HepG2 (cell line): ENCODE data around the gene NBPF3. TPM values are rescaled to one million over a fixed set of nuclear protein-coding genes. Genes with fewer than 3 reads are reported as not detected.

Experiments
- ATAC-seq: fragments of 200-7000 bp; cut with Tn5 transposase; 3 replicates; pipeline ENCODE4 v1.9.1; 2020; ENCODE audit warnings: mild to moderate bottlenecking, moderate library complexity
- BruUV-seq: library from RNA; stranded (reverse); fragments of 400-500 nt; replicated peaks from 2 replicates; lab custom pipeline; 2021; lab: Mats Ljungman, UMichigan
- CTCF ChIA-PET: fragments of 300-600 bp; formaldehyde crosslinking; extraction: SDS; loops from one replicate; lab custom pipeline; 2021; ENCODE audit warnings: low total read pairs, inconsistent platforms, low intra/inter-chr PET ratio; lab: Yijun Ruan, JAX
- POLR2A ChIA-PET: fragments of 350-600 bp; sonication (Branson Sonifier 250); formaldehyde crosslinking; loops from one replicate; lab custom pipeline; 2020; ENCODE audit warnings: antibody characterized with exemption, inconsistent platforms; lab: Yijun Ruan, JAX
- DNase-seq: peaks from one replicate; pipeline ENCODE4 v3.0.0-alpha.2; 2015; ENCODE audit warnings: low spot score
- FAIRE-seq: peaks from 3 replicates; lab custom pipeline; 2011; peaks lifted over from hg19 to GRCh38; lab: Jason Lieb, UNC
- H2AFZ ChIP-seq: one replicate; pipeline ENCODE4 v1.6.1; 2011; ENCODE audit warnings: low read length, inconsistent platforms
- H3K27ac ChIP-seq: fragments of 300-600 bp; 3 replicates; pipeline ENCODE4 v1.8.0; 2011; ENCODE audit warnings: mixed run types, mild to moderate bottlenecking, mixed read lengths, low read length, inconsistent platforms; ENCODE audit not compliant: insufficient read depth; ENCODE audit errors: extremely low read length
- H3K27me3 ChIP-seq, 2 experiments: fragments of 200-600 bp in 1 of 2; 2 replicates in 1 of 2; 3 replicates in 1 of 2; pipeline versions ENCODE4 v1.6.0 to v1.8.0; 2011; ENCODE audit warnings: low read length in 2 of 2, mild to moderate bottlenecking in 2 of 2, moderate library complexity in 2 of 2, inconsistent platforms in 1 of 2; ENCODE audit not compliant: insufficient read depth in 2 of 2, control insufficient read depth in 1 of 2
- H3K36me3 ChIP-seq, 2 experiments: fragments of 200-600 bp in 1 of 2; replicated peaks in 1 of 2; 2 replicates in 1 of 2; 3 replicates in 1 of 2; pipeline versions ENCODE4 v1.5.1 to v1.8.0; 2011; ENCODE audit warnings: low read length in 2 of 2, inconsistent platforms in 1 of 2; ENCODE audit not compliant: insufficient read depth in 2 of 2, control insufficient read depth in 1 of 2
- H3K4me1 ChIP-seq: 2 replicates; pipeline ENCODE4 v1.5.1; 2012; ENCODE audit warnings: low read length, inconsistent platforms; ENCODE audit not compliant: insufficient read depth
- H3K4me2 ChIP-seq: 2 replicates; pipeline ENCODE4 v1.6.0; 2011; ENCODE audit warnings: low read depth, low read length, inconsistent platforms
- H3K4me3 ChIP-seq, 3 experiments: fragments of 200-600 bp in 1 of 3; sonication (generic), shearing (Covaris generic) in 1 of 3; replicated peaks in 1 of 3; 2 replicates each; pipeline ENCODE4 v1.5.1; 2011 to 2016; ENCODE audit warnings: low read length in 3 of 3, inconsistent platforms in 2 of 3, low read depth in 2 of 3, mild to moderate bottlenecking in 2 of 3, control low read depth in 1 of 3, mixed read lengths in 1 of 3; ENCODE audit not compliant: insufficient read depth in 1 of 3
- H3K79me2 ChIP-seq: one replicate; pipeline ENCODE4 v1.6.1; 2011; ENCODE audit warnings: low read length, inconsistent platforms; ENCODE audit not compliant: insufficient read depth
- H3K9ac ChIP-seq: 2 replicates; pipeline ENCODE4 v1.6.0; 2011; ENCODE audit warnings: mild to moderate bottlenecking, low read depth, low read length, inconsistent platforms; ENCODE audit not compliant: insufficient read depth
- H3K9me3 ChIP-seq: 2 replicates; pipeline ENCODE4 v1.5.1; 2012; ENCODE audit warnings: mild to moderate bottlenecking, low read length
- H4K20me1 ChIP-seq: 2 replicates; pipeline ENCODE4 v1.6.0; 2011; ENCODE audit warnings: inconsistent platforms, mild to moderate bottlenecking, low read length, moderate library complexity; ENCODE audit not compliant: insufficient read depth
- GATA4 ChIP-seq: sonication (generic); IDR thresholded peaks from 2 replicates; pipeline ENCODE4 v1.6.1; 2016; ENCODE audit warnings: antibody characterized with exemption, low read depth, borderline replicate concordance
- GFI1 ChIP-seq: sonication (generic); formaldehyde crosslinking; IDR thresholded peaks from 2 replicates; pipeline ENCODE4 v1.5.0; 2020; ENCODE audit warnings: missing genetic modification reagents, mild to moderate bottlenecking, borderline replicate concordance
- HHEX ChIP-seq: IDR thresholded peaks from 2 replicates; pipeline ENCODE4 v1.6.1; 2016; ENCODE audit warnings: control low read depth
- HNF1A ChIP-seq, 2 experiments: sonication (generic) in 1 of 2; formaldehyde crosslinking in 1 of 2; IDR thresholded peaks; 2 replicates each; pipeline versions ENCODE4 v1.4.0 to v1.6.1; 2016 to 2020; ENCODE audit warnings: borderline replicate concordance in 1 of 2, low read depth in 1 of 2, mild to moderate bottlenecking in 1 of 2, missing genetic modification reagents in 1 of 2
- HNF1B ChIP-seq: sonication (generic); formaldehyde crosslinking; IDR thresholded peaks from 2 replicates; pipeline ENCODE4 v1.5.1; 2020; ENCODE audit warnings: mild to moderate bottlenecking, moderate library complexity, missing genetic modification reagents
- MBNL3 ChIP-seq: fragments of 250-450 bp; sonication (Bioruptor Pico); conservative IDR thresholded peaks from 2 replicates; pipeline ENCODE4 v1.8.0; 2022; ENCODE audit warnings: mild to moderate bottlenecking, inconsistent platforms
- NFE2L1 ChIP-seq: sonication (generic); formaldehyde crosslinking; IDR thresholded peaks from 2 replicates; pipeline ENCODE4 v1.4.0; 2020; ENCODE audit warnings: missing genetic modification reagents, mild to moderate bottlenecking, borderline replicate concordance
- ZNF720 ChIP-seq: sonication (generic); formaldehyde crosslinking; IDR thresholded peaks from 2 replicates; pipeline ENCODE4 v1.4.0; 2020; ENCODE audit warnings: missing genetic modification reagents
- WGBS: methylation state at CpG from one replicate; pipeline ENCODE4 v1.1.6; 2017; ENCODE audit warnings: low lambda C conversion rate; 5-methylcytosine and 5-hydroxymethylcytosine counted together
- in situ Hi-C: cut with HindIII; loops from 2 replicates; pipeline ENCODE4 v1.10.0; 2017; ENCODE audit warnings: low pct_unique_long_range_greater_than_20kb; ENCODE audit not compliant: extremely low pct_ligation_motif_present
- intact Hi-C: fragments of 100-400 bp; cut with micrococcal nuclease; formaldehyde crosslinking; loops from one replicate; pipeline ENCODE4 v1.10.0; 2022; ENCODE audit not compliant: unreplicated experiment
- polyA plus RNA-seq, 8 experiments: library from polyadenylated mRNA; depleted of rRNA in 3 of 8; stranded (reverse) in 7 of 8; unstranded in 1 of 8; fragments of >200 nt; fragmentation: Illumina TruSeq in 4 of 8; extraction: Trizol in 4 of 8; gene quantifications; 2 replicates each; pipeline versions ENCODE4 v1.2.1 to v1.2.3, GENCODE V29; 2011 to 2016; ENCODE audit warnings: low read depth in 4 of 8, missing spikeins in 1 of 8, mixed read lengths in 1 of 8; ENCODE audit not compliant: insufficient read depth in 1 of 8
- total RNA-seq, 5 experiments: library from RNA; depleted of rRNA; stranded (reverse); fragments of >200 nt; fragmentation: Illumina TruSeq; extraction: Trizol; gene quantifications; 2 replicates each; pipeline ENCODE4 v1.2.3, GENCODE V29; 2016; ENCODE audit warnings: low read depth in 1 of 5

Gene NBPF3
- total and polyA plus RNA-seq, 2 of the 13 experiments (the other 11 are each of a cell fraction or from before 2014, with no cell fraction given) = 3.5 to 4.9 TPM

GRCh38 chr1:21434394-21434793 lies 5.5 kb upstream of the NBPF3 start:
- no peak for FAIRE-seq
- H3K9ac ChIP-seq = no peak overlapping the region
- no peak overlapping the region for H3K4me3 ChIP-seq
- TF ChIP-seq GATA4 = no peak
- no peak for TF ChIP-seq NFE2L1 (CRISPR knock-in tag)
- no peak for TF ChIP-seq HHEX (CRISPR knock-in tag)
- no peak for TF ChIP-seq HNF1B (CRISPR knock-in tag)
- TF ChIP-seq ZNF720 (CRISPR knock-in tag) = no peak
- no peak for TF ChIP-seq MBNL3 (CRISPR knock-in tag)
- no peak for TF ChIP-seq GFI1 (CRISPR knock-in tag)
- no peak for TF ChIP-seq HNF1A (IDR thresholded peaks at IDR 0.05; ENCODE audit: low read depth)
- no peak for TF ChIP-seq HNF1A (CRISPR knock-in tag; IDR thresholded peaks at IDR 0.05; ENCODE audit: borderline replicate concordance)
- POLR2A ChIA-PET = no interaction called here
- in situ Hi-C loops (no loop called here), intact Hi-C loops (no loop called here)
- no TSS peak for BruUV-seq
- H3K79me2 ChIP-seq = no peaks in the 10 kb centered on the region
- H3K4me2 ChIP-seq = no peak overlapping the region
- no peaks in the 10 kb centered on the region for H3K9me3 ChIP-seq
- 43% methylated on average over 4 of the region's 8 CpGs for WGBS
- CTCF ChIA-PET = no interaction called here
- H2AFZ ChIP-seq = no peak overlapping the region
- peaks cover 25% of the 10 kb centered on the region for H3K4me1 ChIP-seq
- no peak overlapping the region for H3K27ac ChIP-seq
- DNase-seq = no peak
- H3K27me3 ChIP-seq = peaks cover 1 to 26% of the 10 kb centered on the region in 2 experiments
- no peaks in the 10 kb centered on the region for H4K20me1 ChIP-seq
- no peak for ATAC-seq
- H3K36me3 ChIP-seq = no peaks in the 10 kb centered on the region
